SU-DHL-6 (cell line): ENCODE data around the gene C12orf60.

Experiments used
- CTCF ChIP-seq: fragments of 200-600 bp; sonication (generic); IDR thresholded peaks from one replicate; pipeline ENCODE4 v1.5.1; 2017; ENCODE audit warnings: antibody characterized with exemption, mild to moderate bottlenecking, low read length, moderate library complexity; ENCODE audit not compliant: insufficient read depth, poor library complexity, severe bottlenecking
- EZH2phosphoT487 ChIP-seq: fragments of 200-600 bp; sonication (generic), shearing (Covaris generic); conservative IDR thresholded peaks from 2 replicates; pipeline ENCODE4 v1.6.1; 2018; ENCODE audit warnings: mild to moderate bottlenecking, antibody characterized with exemption, low read length, moderate library complexity, mixed read lengths

- no peak for TF ChIP-seq EZH2phosphoT487
- TF ChIP-seq CTCF: no peak
Measured at GRCh38 chr12:14810953-14811483, 7.5 kb downstream of the C12orf60 start.
